ENCODE data around the gene RPS2.

DNA sequence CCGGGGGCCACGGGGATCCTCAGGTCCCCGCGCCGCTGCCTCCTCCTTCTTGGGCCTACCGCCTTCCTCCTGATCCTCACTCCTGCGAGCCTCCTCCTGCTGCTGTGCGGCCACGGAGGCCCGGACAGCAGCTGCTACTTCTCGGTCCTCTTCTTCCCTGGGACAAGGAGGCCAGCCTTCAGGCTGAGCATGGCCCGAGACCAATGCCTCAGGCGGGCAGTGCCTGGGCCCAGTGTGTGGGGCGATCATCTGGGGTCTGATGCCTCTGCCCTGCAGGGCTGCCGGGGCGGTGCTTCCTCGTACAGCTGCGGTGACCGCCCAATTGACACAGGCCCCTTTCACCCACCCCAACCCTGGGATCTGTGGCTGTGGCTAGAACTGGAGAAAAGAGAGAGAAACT is 36.4 kb upstream of the RPS2 start:
- TF ChIP-seq EZH2 (IDR thresholded peaks at IDR 0.05; ENCODE audit: low read length, missing control alignments), result no peak
- TF ChIP-seq, protein P1, sequence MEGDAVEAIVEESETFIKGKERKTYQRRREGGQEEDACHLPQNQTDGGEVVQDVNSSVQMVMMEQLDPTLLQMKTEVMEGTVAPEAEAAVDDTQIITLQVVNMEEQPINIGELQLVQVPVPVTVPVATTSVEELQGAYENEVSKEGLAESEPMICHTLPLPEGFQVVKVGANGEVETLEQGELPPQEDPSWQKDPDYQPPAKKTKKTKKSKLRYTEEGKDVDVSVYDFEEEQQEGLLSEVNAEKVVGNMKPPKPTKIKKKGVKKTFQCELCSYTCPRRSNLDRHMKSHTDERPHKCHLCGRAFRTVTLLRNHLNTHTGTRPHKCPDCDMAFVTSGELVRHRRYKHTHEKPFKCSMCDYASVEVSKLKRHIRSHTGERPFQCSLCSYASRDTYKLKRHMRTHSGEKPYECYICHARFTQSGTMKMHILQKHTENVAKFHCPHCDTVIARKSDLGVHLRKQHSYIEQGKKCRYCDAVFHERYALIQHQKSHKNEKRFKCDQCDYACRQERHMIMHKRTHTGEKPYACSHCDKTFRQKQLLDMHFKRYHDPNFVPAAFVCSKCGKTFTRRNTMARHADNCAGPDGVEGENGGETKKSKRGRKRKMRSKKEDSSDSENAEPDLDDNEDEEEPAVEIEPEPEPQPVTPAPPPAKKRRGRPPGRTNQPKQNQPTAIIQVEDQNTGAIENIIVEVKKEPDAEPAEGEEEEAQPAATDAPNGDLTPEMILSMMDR (conservative IDR thresholded peaks at IDR 0.05 in 1 of 2, IDR thresholded peaks at IDR 0.05 in 1 of 2; ENCODE audit: low read depth in 1 of 2, low read length in 2 of 2), result no peak

Measured in fibroblast of lung (primary cell).